Measurements from ENCODE around the gene USP3.

DNA sequence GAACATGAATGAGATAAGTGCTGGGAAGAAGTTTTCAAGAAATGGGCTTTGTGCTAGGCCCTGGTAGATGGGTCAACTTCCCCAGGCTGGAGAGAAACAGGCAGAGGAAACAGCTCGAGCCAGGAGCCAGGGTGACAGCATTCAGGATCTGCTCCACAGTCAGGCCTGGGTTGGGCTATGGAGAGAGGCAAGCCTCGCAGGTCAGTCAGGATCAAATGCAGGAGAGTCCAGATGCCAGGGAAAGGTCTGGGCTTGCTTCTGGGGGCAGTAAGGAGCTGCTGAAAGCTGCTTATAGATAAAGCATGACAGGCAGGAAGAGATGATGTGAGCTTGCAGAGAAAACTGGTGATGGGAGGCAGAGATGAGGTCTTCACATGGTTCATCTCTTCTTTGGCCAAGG, 11.0 kb upstream of the USP3 start:
- no peak for TF ChIP-seq EZH2phosphoT487 (IDR thresholded peaks at IDR 0.05; ENCODE audit: insufficient read depth, low read depth)
- no peak for TF ChIP-seq EZH2 (IDR thresholded peaks at IDR 0.05; ENCODE audit: insufficient read depth, poor library complexity, severe bottlenecking)

Measured in GM23248 (cell line).